Fibroblast of lung (primary cell): ENCODE data around the gene OR5W2. TPM values are rescaled to one million over a fixed set of nuclear protein-coding genes. Genes with fewer than 3 reads are reported as not detected.

Source experiments
- DNase-seq, 2 donors: peaks; one replicate each; pipeline versions ENCODE4 v3.0.0 to v3.0.0-alpha.2; 2010; ENCODE audit warnings: low read depth in 2 of 2
- H2AFZ ChIP-seq: 2 replicates; pipeline ENCODE4 v1.5.1; 2012; ENCODE audit warnings: low read length, control low read depth, inconsistent platforms
- H3K27ac ChIP-seq: 2 replicates; pipeline ENCODE4 v1.5.1; 2011; ENCODE audit warnings: low read length, control low read depth; ENCODE audit not compliant: insufficient read depth
- H3K27me3 ChIP-seq: 2 replicates; pipeline ENCODE4 v1.5.1; 2011; ENCODE audit warnings: mild to moderate bottlenecking, low read length; ENCODE audit not compliant: control insufficient read depth, insufficient read depth
- H3K36me3 ChIP-seq: 2 replicates; pipeline ENCODE4 v1.5.1; 2011; ENCODE audit warnings: low read length; ENCODE audit not compliant: control insufficient read depth, insufficient read depth
- H3K4me1 ChIP-seq: 2 replicates; pipeline ENCODE4 v1.5.1; 2011; ENCODE audit warnings: low read length; ENCODE audit not compliant: control insufficient read depth, insufficient read depth; ENCODE audit errors: extremely low read depth
- H3K4me2 ChIP-seq: 2 replicates; pipeline ENCODE4 v1.5.1; 2011; ENCODE audit warnings: low read length, control low read depth; ENCODE audit not compliant: insufficient read depth; ENCODE audit errors: extremely low read depth
- H3K4me3 ChIP-seq, 4 experiments: fragments of 200-600 bp in 1 of 4; sonication (generic) in 1 of 4; replicated peaks in 1 of 4; 2 replicates each; pipeline ENCODE4 v1.5.1; 2011 to 2016; ENCODE audit warnings: low read length in 4 of 4, low read depth in 3 of 4, mild to moderate bottlenecking in 3 of 4, control low read depth in 2 of 4, inconsistent platforms in 1 of 4, mixed read lengths in 1 of 4; ENCODE audit not compliant: insufficient read depth in 1 of 4; ENCODE audit errors: control extremely low read depth in 1 of 4
- H3K79me2 ChIP-seq: 2 replicates; pipeline ENCODE4 v1.5.1; 2012; ENCODE audit warnings: mild to moderate bottlenecking, low read length, inconsistent platforms; ENCODE audit not compliant: control insufficient read depth, insufficient read depth
- H3K9ac ChIP-seq: 2 replicates; pipeline ENCODE4 v1.5.1; 2011; ENCODE audit warnings: mild to moderate bottlenecking, low read length, control low read depth; ENCODE audit not compliant: insufficient read depth
- H3K9me3 ChIP-seq: 2 replicates; pipeline ENCODE4 v1.5.1; 2012; ENCODE audit warnings: low read depth, low read length; ENCODE audit not compliant: control insufficient read depth, insufficient read depth
- H4K20me1 ChIP-seq: 2 replicates; pipeline ENCODE4 v1.5.1; 2011; ENCODE audit warnings: low read length; ENCODE audit not compliant: control insufficient read depth, insufficient read depth; ENCODE audit errors: extremely low read depth
- CTCF ChIP-seq, 2 donors: IDR thresholded peaks in 1 of 2; conservative IDR thresholded peaks in 1 of 2; 1 replicate in 1 of 2; 2 replicates in 1 of 2; pipeline ENCODE4 v1.5.1; 2011 to 2012; ENCODE audit warnings: low read length in 2 of 2, control low read depth in 1 of 2, inconsistent platforms in 1 of 2, low read depth in 1 of 2, mild to moderate bottlenecking in 1 of 2
- EZH2 ChIP-seq: IDR thresholded peaks from 2 replicates; pipeline ENCODE4 v1.5.1; 2012; ENCODE audit warnings: low read length, control low read depth, mild to moderate bottlenecking; ENCODE audit errors: missing control alignments
- polyA plus RNA-seq, 2 donors: library from polyadenylated mRNA; depleted of rRNA in 1 of 2; stranded (reverse) in 1 of 2; unstranded in 1 of 2; fragments of >200 nt; gene quantifications; 2 replicates each; pipeline ENCODE4 v1.2.1, GENCODE V29; 2011 to 2012; ENCODE audit warnings: missing spikeins in 1 of 2
- total RNA-seq: library from RNA; depleted of rRNA; stranded (reverse); fragments of >200 nt; gene quantifications from 2 replicates; pipeline ENCODE4 v1.2.1, GENCODE V29; 2014

OR5W2 gene
- total and polyA plus RNA-seq, 2 donors (not counting 1 experiment from before 2014, with no cell fraction given), result not detected

DNA sequence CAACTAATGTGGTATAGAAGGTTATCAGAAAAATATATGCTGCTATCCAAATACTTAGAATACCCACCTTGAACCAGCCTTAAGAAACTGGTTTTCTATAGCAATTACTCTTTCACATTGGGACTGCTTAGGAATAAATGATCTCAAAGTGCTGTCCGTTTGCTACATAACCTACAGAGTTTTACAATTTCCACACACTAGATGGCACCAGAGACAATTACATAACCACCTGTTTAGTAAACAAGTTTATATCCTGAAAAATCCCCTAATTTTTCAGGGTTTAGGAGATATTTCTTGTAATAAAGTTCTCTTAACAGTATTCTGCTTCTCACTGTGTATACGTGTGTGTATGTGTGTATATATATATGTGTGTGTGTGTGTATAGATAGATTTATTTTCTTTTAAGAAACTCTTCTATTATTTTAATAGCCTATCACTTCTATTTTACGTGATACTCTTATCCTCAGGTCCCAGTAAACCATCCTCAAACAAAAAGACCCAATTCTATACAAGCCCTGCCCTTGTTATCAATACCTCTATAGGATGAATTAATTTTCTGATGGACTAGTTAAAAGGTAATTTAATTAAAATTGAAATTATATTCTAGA, 28.5 kb upstream of the OR5W2 start:
- no peaks in the 10 kb centered on the region for H3K9me3 ChIP-seq
- H3K4me1 ChIP-seq, result no peaks in the 10 kb centered on the region
- DNase-seq, result peak; percentile 1 to 4
- H2AFZ ChIP-seq, result no peak overlapping the region
- no peaks in the 10 kb centered on the region for H4K20me1 ChIP-seq
- no peaks in the 10 kb centered on the region for H3K79me2 ChIP-seq
- TF ChIP-seq CTCF (conservative IDR thresholded peaks at IDR 0.05 in 1 of 2, IDR thresholded peaks at IDR 0.05 in 1 of 2; ENCODE audit: low read depth in 1 of 2, low read length in 2 of 2) (no peak), EZH2 (no peak)
- H3K27ac ChIP-seq, result no peak overlapping the region
- no peak overlapping the region for H3K9ac ChIP-seq
- H3K4me2 ChIP-seq, result no peak overlapping the region
- no peaks in the 10 kb centered on the region for H3K36me3 ChIP-seq
- no peak overlapping the region for H3K4me3 ChIP-seq
- H3K27me3 ChIP-seq, result no peaks in the 10 kb centered on the region

GRCh38 chr11:55936300-55936699, 21.9 kb upstream of the OR5W2 start, which contains the start of gene OR5I1:
TSS of gene OR5I1 (minus strand) at chr11:55936400. CDS start at chr11:55936400, 0 bp downstream.
- H3K9ac ChIP-seq, result no peak within 1 kb of the TSS
- H3K9me3 ChIP-seq, result no peaks in the 10 kb centered on the region
- no peak within 1 kb of the TSS for H3K27ac ChIP-seq
- H4K20me1 ChIP-seq, result no peaks in the 10 kb centered on the region
- no peak within 1 kb of the TSS for H3K4me3 ChIP-seq
- TF ChIP-seq EZH2 (no peak), CTCF (conservative IDR thresholded peaks at IDR 0.05 in 1 of 2, IDR thresholded peaks at IDR 0.05 in 1 of 2; ENCODE audit: low read depth in 1 of 2, low read length in 2 of 2) (no peak)
- H3K4me1 ChIP-seq, result no peaks in the 10 kb centered on the region
- H3K36me3 ChIP-seq, result no peaks in the 10 kb centered on the region
- H3K27me3 ChIP-seq, result no peaks in the 10 kb centered on the region
- H3K79me2 ChIP-seq, result no peaks in the 10 kb centered on the region
- H2AFZ ChIP-seq, result no peak within 1 kb of the TSS
- no peak within 1 kb of the TSS for H3K4me2 ChIP-seq
- no peak for DNase-seq

DNA sequence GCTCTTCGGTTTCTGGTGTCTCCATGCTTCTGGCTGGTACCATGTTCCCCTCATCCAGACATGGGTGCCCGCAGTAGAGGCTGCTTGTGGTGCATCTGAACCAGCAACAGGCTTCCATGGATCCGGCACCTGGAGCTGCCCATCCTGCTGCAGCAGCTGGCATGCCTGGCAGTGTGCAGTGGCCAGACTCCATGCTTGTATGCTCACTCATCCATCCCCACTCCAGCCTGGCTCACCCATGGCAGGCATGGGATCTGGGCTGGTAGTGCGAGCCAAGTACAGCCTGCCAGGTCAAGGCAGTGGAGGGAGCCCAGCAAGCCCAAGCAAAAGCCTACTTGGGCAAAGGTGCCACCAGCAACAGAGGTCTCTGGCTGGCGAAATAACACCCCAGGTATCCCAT, 6.2 kb upstream of the OR5W2 start:
- H3K79me2 ChIP-seq, result no peaks in the 10 kb centered on the region
- H3K36me3 ChIP-seq, result no peaks in the 10 kb centered on the region
- H3K9me3 ChIP-seq, result no peaks in the 10 kb centered on the region
- H3K27me3 ChIP-seq, result no peaks in the 10 kb centered on the region
- no peak overlapping the region for H2AFZ ChIP-seq
- H3K4me2 ChIP-seq, result no peak overlapping the region
- no peaks in the 10 kb centered on the region for H3K4me1 ChIP-seq
- no peak for TF ChIP-seq EZH2
- H3K4me3 ChIP-seq, result no peak overlapping the region
- no peak for DNase-seq
- no peak overlapping the region for H3K27ac ChIP-seq
- no peak overlapping the region for H3K9ac ChIP-seq
- no peaks in the 10 kb centered on the region for H4K20me1 ChIP-seq
